SK-N-SH (cell line): Measurements from ENCODE around the gene RAB8B.
A peak's percentile ranks its signal among the peaks of the same experiment; 100 is the strongest.

ENCODE experiments used
- EP300 ChIP-seq, 2 experiments: IDR thresholded peaks; 2 replicates each; pipeline versions ENCODE4 v1.4.0 to v1.6.1; 2012; ENCODE audit warnings: borderline replicate concordance in 1 of 2, low read depth in 1 of 2, low read length in 1 of 2
- FOXM1 ChIP-seq: IDR thresholded peaks from 2 replicates; pipeline ENCODE4 v1.4.0; 2012; ENCODE audit warnings: low read depth, mild to moderate bottlenecking
- YY1 ChIP-seq: IDR thresholded peaks from 2 replicates; pipeline ENCODE4 v1.4.0; 2012; ENCODE audit warnings: low read depth, mild to moderate bottlenecking
- TF ChIP-seq, protein P1 (sequence below): IDR thresholded peaks from 2 replicates; pipeline ENCODE4 v1.4.0; 2012; ENCODE audit warnings: low read depth
- TF ChIP-seq, protein P2 (sequence below): fragments of 200-600 bp; sonication (generic); IDR thresholded peaks from 2 replicates; pipeline ENCODE4 v1.6.1; 2017; ENCODE audit warnings: antibody characterized with exemption, mild to moderate bottlenecking, moderate library complexity

DNA sequence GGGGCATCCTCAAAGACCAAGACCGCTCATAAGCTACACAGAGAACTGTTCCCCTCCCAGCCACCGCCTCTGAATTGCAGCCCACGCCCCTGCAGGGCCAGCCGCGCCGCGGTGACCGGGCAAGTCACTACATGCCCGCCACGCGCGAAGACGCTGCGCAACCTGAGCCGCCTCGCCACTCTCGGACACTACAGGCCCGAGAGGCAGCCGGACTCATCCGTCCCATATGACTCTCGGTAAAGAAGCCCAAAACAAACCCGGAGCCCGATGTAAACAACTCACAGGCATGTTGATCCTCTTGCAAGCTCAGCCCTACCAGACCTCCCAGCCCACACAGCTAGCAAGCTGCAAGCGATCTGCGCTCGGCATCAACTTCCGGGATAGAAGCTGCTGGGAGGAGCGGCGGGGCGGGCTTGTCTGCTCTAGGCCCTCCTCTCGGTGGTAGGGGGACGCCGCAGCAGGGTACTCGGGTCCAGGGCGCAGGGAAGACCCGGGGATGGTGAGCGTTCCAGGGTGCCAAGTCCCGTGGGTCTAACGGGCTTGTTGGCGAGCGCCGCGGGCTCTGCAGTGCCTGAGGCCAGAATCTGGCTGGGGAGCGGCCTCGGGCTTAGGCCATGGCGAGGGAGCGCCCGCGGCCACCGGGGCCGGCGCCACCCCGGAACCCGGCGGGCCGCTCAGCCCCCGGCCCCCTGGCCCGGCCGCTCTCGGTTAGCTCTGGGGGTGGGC is 32.1 kb upstream of the RAB8B start, which contains the start of gene RPS27L:
- TF ChIP-seq, protein P1, sequence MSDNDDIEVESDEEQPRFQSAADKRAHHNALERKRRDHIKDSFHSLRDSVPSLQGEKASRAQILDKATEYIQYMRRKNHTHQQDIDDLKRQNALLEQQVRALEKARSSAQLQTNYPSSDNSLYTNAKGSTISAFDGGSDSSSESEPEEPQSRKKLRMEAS = peak; percentile 94
- TF ChIP-seq FOXM1 = 0 out of 2 replicates have a peak, but pooled peaks have one; percentile 12
- peak; percentile 25; the same call in 1 of the 2 replicates for TF ChIP-seq YY1
- TF ChIP-seq, protein P2, sequence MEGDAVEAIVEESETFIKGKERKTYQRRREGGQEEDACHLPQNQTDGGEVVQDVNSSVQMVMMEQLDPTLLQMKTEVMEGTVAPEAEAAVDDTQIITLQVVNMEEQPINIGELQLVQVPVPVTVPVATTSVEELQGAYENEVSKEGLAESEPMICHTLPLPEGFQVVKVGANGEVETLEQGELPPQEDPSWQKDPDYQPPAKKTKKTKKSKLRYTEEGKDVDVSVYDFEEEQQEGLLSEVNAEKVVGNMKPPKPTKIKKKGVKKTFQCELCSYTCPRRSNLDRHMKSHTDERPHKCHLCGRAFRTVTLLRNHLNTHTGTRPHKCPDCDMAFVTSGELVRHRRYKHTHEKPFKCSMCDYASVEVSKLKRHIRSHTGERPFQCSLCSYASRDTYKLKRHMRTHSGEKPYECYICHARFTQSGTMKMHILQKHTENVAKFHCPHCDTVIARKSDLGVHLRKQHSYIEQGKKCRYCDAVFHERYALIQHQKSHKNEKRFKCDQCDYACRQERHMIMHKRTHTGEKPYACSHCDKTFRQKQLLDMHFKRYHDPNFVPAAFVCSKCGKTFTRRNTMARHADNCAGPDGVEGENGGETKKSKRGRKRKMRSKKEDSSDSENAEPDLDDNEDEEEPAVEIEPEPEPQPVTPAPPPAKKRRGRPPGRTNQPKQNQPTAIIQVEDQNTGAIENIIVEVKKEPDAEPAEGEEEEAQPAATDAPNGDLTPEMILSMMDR = no peak
- peak; percentile 15 to 20; a peak in 1 of 4 replicates for TF ChIP-seq EP300 (IDR thresholded peaks at IDR 0.05; ENCODE audit: borderline replicate concordance in 1 of 2, low read depth in 1 of 2, low read length in 1 of 2)
